CD14-positive monocyte (primary cell): ENCODE measurements around the gene CACNA1D. TPM values are rescaled to one million over a fixed set of nuclear protein-coding genes. Genes with fewer than 3 reads are reported as not detected.

Experiments used
- DNase-seq, 3 donors: peaks; one replicate each; pipeline ENCODE4 v3.0.0-alpha.2; 2011 to 2022
- H2AFZ ChIP-seq: 2 replicates; pipeline ENCODE4 v1.6.0; 2012; ENCODE audit warnings: mild to moderate bottlenecking, low read depth, low read length, inconsistent platforms; ENCODE audit not compliant: insufficient read depth, poor library complexity, severe bottlenecking
- H3K27ac ChIP-seq, 2 donors: 1 replicate in 1 of 2; 2 replicates in 1 of 2; pipeline ENCODE4 v1.5.1; 2012 to 2013; ENCODE audit warnings: low read length in 2 of 2, control low read depth in 1 of 2, inconsistent platforms in 1 of 2, low read depth in 1 of 2, mild to moderate bottlenecking in 1 of 2
- H3K27me3 ChIP-seq, 2 donors: one replicate each; pipeline versions ENCODE4 v1.6.0 to v1.6.1; 2011 to 2013; ENCODE audit warnings: low read length in 2 of 2; ENCODE audit not compliant: control insufficient read depth in 2 of 2, insufficient read depth in 2 of 2
- H3K36me3 ChIP-seq, 2 donors: replicated peaks in 1 of 2; 1 replicate in 1 of 2; 2 replicates in 1 of 2; pipeline versions ENCODE4 v1.5.1 to v1.6.1; 2012 to 2013; ENCODE audit warnings: low read length in 2 of 2, control low read depth in 1 of 2, inconsistent platforms in 1 of 2, mild to moderate bottlenecking in 1 of 2; ENCODE audit not compliant: insufficient read depth in 2 of 2, control insufficient read depth in 1 of 2
- H3K4me1 ChIP-seq, 2 donors: 1 replicate in 1 of 2; 2 replicates in 1 of 2; pipeline versions ENCODE4 v1.5.1 to v1.6.1; 2012 to 2013; ENCODE audit warnings: low read length in 2 of 2, control low read depth in 1 of 2, inconsistent platforms in 1 of 2, mild to moderate bottlenecking in 1 of 2, moderate library complexity in 1 of 2; ENCODE audit not compliant: insufficient read depth in 2 of 2, control insufficient read depth in 1 of 2
- H3K4me2 ChIP-seq: replicated peaks from 2 replicates; pipeline ENCODE3; 2012; ENCODE audit warnings: low read length, moderate library complexity, mild to moderate bottlenecking; ENCODE audit not compliant: poor library complexity, severe bottlenecking; ENCODE audit errors: extremely low read depth
- H3K4me3 ChIP-seq, 3 experiments: fragments of 200-600 bp in 1 of 3; sonication (generic) in 1 of 3; replicated peaks in 1 of 3; 1 replicate in 2 of 3; 2 replicates in 1 of 3; pipeline ENCODE4 v1.5.1; 2011 to 2013; ENCODE audit warnings: low read length in 3 of 3, mild to moderate bottlenecking in 3 of 3, control low read depth in 2 of 3, low read depth in 2 of 3, inconsistent platforms in 1 of 3, moderate library complexity in 1 of 3
- H3K79me2 ChIP-seq: 2 replicates; pipeline ENCODE4 v1.6.0; 2012; ENCODE audit warnings: mild to moderate bottlenecking, control low read depth, inconsistent platforms, low read length, moderate library complexity; ENCODE audit not compliant: insufficient read depth
- H3K9ac ChIP-seq: 2 replicates; pipeline ENCODE4 v1.6.0; 2017; ENCODE audit warnings: low read length, mild to moderate bottlenecking; ENCODE audit not compliant: insufficient read depth, poor library complexity, severe bottlenecking
- H3K9me3 ChIP-seq, 2 donors: replicated peaks in 1 of 2; 1 replicate in 1 of 2; 2 replicates in 1 of 2; pipeline versions ENCODE4 v1.5.1 to v1.6.1; 2012 to 2013; ENCODE audit warnings: low read length in 2 of 2, control low read depth in 1 of 2; ENCODE audit not compliant: control insufficient read depth in 1 of 2, insufficient read depth in 1 of 2
- H4K20me1 ChIP-seq: 2 replicates; pipeline ENCODE4 v1.6.0; 2012; ENCODE audit warnings: mild to moderate bottlenecking, low read length, control low read depth, moderate library complexity; ENCODE audit not compliant: insufficient read depth
- H3K27ac Mint-ChIP-seq, 7 donors: one replicate each; pipeline ENCODE4 v1.8.0; 2020; ENCODE audit warnings: mild to moderate bottlenecking in 7 of 7, mixed read lengths in 7 of 7, moderate library complexity in 6 of 7, inconsistent platforms in 2 of 7
- H3K27me3 Mint-ChIP-seq, 3 donors: one replicate each; pipeline ENCODE4 v1.8.0; 2021 to 2022; ENCODE audit warnings: low read depth in 3 of 3, mild to moderate bottlenecking in 3 of 3, mixed read lengths in 3 of 3, moderate library complexity in 3 of 3, inconsistent platforms in 1 of 3
- H3K36me3 Mint-ChIP-seq, 2 donors: one replicate each; pipeline ENCODE4 v1.8.0; 2020; ENCODE audit warnings: mixed read lengths in 2 of 2, inconsistent platforms in 1 of 2, mild to moderate bottlenecking in 1 of 2
- H3K4me1 Mint-ChIP-seq: one replicate; pipeline ENCODE4 v1.8.0; 2020; ENCODE audit warnings: mild to moderate bottlenecking, mixed read lengths
- H3K4me3 Mint-ChIP-seq, 2 donors: one replicate each; pipeline ENCODE4 v1.8.0; 2020; ENCODE audit warnings: mild to moderate bottlenecking in 2 of 2, mixed read lengths in 2 of 2, moderate library complexity in 1 of 2
- H3K9me3 Mint-ChIP-seq, 7 donors: one replicate each; pipeline ENCODE4 v1.8.0; 2020 to 2022; ENCODE audit warnings: mixed read lengths in 7 of 7, mild to moderate bottlenecking in 6 of 7, moderate library complexity in 6 of 7, inconsistent platforms in 2 of 7
- CTCF ChIP-seq: fragments of 200-600 bp; IDR thresholded peaks from one replicate; pipeline ENCODE4 v1.8.0; 2022; ENCODE audit warnings: antibody characterized with exemption, mild to moderate bottlenecking
- WGBS: methylation state at CpG from one replicate; pipeline ENCODE4 v1.1.5; 2013; ENCODE audit warnings: missing lambda C conversion rate; ENCODE audit not compliant: insufficient coverage; 5-methylcytosine and 5-hydroxymethylcytosine counted together
- intact Hi-C, 2 donors: fragments of 100-400 bp; cut with micrococcal nuclease; formaldehyde crosslinking; loops; one replicate each; pipeline versions ENCODE4 v1.15.0 to v1.15.1; 2023
- polyA plus RNA-seq, 3 donors: library from polyadenylated mRNA; depleted of rRNA in 1 of 3; unstranded in 2 of 3; stranded (reverse) in 1 of 3; fragments of 300-500 nt in 2 of 3; fragments of >200 nt in 1 of 3; fragmentation: Illumina TruSeq in 2 of 3; gene quantifications; 1 replicate in 2 of 3; 2 replicates in 1 of 3; pipeline ENCODE4 v1.2.3, GENCODE V29; 2012 to 2021

CACNA1D gene
- polyA plus RNA-seq, 3 donors = 0.29 to 1.2 (median 0.98) TPM

- 87% methylated on average over 7 of the region's 8 CpGs for WGBS
- Histone ChIP-seq H3K4me1 (no peaks in the 10 kb centered on the region), H3K4me3 (no peak overlapping the region), H3K27me3 (no peaks in the 10 kb centered on the region), H3K79me2 (no peaks in the 10 kb centered on the region), H3K9me3 (no peaks in the 10 kb centered on the region), H4K20me1 (no peaks in the 10 kb centered on the region), H3K36me3 (no peaks in the 10 kb centered on the region), H2AFZ (no peak overlapping the region), H3K4me2 (no peak overlapping the region), H3K9ac (no peak overlapping the region), H3K27ac (no peak overlapping the region)
- Mint-ChIP-seq H3K4me3 (no peak overlapping the region), H3K27me3 (peaks cover 2 to 13% (median 8%) of the 10 kb centered on the region in 3 donors), H3K36me3 (no peaks in the 10 kb centered on the region), H3K27ac (peak overlapping the region in 1 of 7 donors; percentile 43), H3K4me1 (no peaks in the 10 kb centered on the region), H3K9me3 (no peaks in the 10 kb centered on the region)
- no peak for TF ChIP-seq CTCF
- no peak for DNase-seq
- intact Hi-C loops = no loop called here
Observed at GRCh38 chr3:53802256-53802880, 308.0 kb downstream of the CACNA1D start.

- Mint-ChIP-seq H3K4me3 (no peak overlapping the region), H3K4me1 (no peaks in the 10 kb centered on the region), H3K9me3 (no peaks in the 10 kb centered on the region), H3K27me3 (peaks cover 2 to 12% (median 8%) of the 10 kb centered on the region in 3 donors), H3K36me3 (no peaks in the 10 kb centered on the region), H3K27ac (no peak overlapping the region)
- no peak for TF ChIP-seq CTCF
- DNase-seq = no peak
- Histone ChIP-seq H3K4me1 (no peaks in the 10 kb centered on the region), H3K4me3 (no peak overlapping the region), H3K27me3 (no peaks in the 10 kb centered on the region), H3K79me2 (no peaks in the 10 kb centered on the region), H4K20me1 (no peaks in the 10 kb centered on the region), H3K27ac (no peak overlapping the region), H3K9ac (no peak overlapping the region), H3K36me3 (no peaks in the 10 kb centered on the region), H3K9me3 (no peaks in the 10 kb centered on the region), H3K4me2 (no peak overlapping the region), H2AFZ (no peak overlapping the region)
- WGBS = 94% methylated on average over 16 of the region's 18 CpGs
- intact Hi-C loops = no loop called here
Observed at GRCh38 chr3:53803124-53803815, 308.9 kb downstream of the CACNA1D start.
